ENCODE data around the gene KLHL22.

Gene KLHL22, protein sequence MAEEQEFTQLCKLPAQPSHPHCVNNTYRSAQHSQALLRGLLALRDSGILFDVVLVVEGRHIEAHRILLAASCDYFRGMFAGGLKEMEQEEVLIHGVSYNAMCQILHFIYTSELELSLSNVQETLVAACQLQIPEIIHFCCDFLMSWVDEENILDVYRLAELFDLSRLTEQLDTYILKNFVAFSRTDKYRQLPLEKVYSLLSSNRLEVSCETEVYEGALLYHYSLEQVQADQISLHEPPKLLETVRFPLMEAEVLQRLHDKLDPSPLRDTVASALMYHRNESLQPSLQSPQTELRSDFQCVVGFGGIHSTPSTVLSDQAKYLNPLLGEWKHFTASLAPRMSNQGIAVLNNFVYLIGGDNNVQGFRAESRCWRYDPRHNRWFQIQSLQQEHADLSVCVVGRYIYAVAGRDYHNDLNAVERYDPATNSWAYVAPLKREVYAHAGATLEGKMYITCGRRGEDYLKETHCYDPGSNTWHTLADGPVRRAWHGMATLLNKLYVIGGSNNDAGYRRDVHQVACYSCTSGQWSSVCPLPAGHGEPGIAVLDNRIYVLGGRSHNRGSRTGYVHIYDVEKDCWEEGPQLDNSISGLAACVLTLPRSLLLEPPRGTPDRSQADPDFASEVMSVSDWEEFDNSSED

DNA sequence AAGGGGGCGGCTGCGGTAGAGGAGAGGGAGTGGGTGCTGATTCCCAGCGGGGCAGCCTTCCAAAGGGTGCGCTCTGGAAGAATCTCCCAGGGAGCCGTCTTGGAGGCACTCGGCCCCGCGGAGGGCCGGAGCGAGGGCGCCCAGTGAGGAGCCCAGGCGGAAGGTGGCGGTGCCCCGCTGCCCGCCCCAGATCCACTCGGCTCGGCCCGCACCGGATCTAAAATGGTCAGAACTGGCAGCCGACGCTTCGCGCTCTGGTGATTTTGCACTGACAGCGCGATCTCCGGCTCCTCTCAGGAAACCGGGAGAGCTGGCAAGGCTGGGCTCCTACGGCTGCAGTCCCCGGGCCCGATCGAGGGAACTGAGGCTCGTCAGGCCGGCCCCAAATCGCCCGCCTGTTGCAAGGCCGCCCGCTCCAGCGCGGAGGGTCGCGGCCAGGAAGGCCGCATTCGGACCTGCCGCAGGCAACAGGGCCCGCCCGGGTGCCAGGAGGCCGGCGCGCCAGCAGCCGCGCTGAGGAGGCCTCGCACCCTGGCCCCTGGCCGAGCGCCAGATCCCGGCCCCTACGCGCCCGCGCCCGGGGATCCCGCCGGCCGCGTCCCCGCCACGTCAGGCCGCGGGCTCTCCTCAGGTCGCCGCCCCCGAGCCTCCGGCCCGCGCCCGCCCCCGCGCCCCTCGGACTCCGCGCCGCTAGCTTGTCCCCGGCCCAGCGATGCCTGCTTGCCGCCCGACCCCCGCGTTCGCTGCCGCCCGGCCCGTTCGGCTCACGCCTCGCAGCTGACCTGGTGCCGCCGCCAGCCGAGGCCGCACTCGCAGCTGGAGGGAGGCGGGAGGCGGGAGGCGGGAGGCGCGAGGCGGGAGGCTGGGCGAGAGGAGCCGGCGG, at the start of gene KLHL22:
Gene KLHL22, minus strand, starts transcription at position 818 of the 883 bp plus-strand sequence. CDS start 6,584 bp downstream, outside the sequence.
- no peak for TF ChIP-seq CEBPB (IDR thresholded peaks at IDR 0.05)
- TF ChIP-seq TCF12 (IDR thresholded peaks at IDR 0.05; ENCODE audit: low read depth): 0 out of 2 replicates have a peak, but pooled peaks have one; percentile 14
- TF ChIP-seq, protein P1, sequence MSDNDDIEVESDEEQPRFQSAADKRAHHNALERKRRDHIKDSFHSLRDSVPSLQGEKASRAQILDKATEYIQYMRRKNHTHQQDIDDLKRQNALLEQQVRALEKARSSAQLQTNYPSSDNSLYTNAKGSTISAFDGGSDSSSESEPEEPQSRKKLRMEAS (IDR thresholded peaks at IDR 0.05): peak; percentile 77; the same call in 1 of the 2 replicates
- TF ChIP-seq, protein P2, sequence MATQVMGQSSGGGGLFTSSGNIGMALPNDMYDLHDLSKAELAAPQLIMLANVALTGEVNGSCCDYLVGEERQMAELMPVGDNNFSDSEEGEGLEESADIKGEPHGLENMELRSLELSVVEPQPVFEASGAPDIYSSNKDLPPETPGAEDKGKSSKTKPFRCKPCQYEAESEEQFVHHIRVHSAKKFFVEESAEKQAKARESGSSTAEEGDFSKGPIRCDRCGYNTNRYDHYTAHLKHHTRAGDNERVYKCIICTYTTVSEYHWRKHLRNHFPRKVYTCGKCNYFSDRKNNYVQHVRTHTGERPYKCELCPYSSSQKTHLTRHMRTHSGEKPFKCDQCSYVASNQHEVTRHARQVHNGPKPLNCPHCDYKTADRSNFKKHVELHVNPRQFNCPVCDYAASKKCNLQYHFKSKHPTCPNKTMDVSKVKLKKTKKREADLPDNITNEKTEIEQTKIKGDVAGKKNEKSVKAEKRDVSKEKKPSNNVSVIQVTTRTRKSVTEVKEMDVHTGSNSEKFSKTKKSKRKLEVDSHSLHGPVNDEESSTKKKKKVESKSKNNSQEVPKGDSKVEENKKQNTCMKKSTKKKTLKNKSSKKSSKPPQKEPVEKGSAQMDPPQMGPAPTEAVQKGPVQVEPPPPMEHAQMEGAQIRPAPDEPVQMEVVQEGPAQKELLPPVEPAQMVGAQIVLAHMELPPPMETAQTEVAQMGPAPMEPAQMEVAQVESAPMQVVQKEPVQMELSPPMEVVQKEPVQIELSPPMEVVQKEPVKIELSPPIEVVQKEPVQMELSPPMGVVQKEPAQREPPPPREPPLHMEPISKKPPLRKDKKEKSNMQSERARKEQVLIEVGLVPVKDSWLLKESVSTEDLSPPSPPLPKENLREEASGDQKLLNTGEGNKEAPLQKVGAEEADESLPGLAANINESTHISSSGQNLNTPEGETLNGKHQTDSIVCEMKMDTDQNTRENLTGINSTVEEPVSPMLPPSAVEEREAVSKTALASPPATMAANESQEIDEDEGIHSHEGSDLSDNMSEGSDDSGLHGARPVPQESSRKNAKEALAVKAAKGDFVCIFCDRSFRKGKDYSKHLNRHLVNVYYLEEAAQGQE (IDR thresholded peaks at IDR 0.05; ENCODE audit: low read depth): no peak
- TF ChIP-seq EP300 (IDR thresholded peaks at IDR 0.05; ENCODE audit: borderline replicate concordance): no peak
- peak; percentile 48; the same call in 1 of the 2 replicates for TF ChIP-seq NFIC (IDR thresholded peaks at IDR 0.05)

DNA sequence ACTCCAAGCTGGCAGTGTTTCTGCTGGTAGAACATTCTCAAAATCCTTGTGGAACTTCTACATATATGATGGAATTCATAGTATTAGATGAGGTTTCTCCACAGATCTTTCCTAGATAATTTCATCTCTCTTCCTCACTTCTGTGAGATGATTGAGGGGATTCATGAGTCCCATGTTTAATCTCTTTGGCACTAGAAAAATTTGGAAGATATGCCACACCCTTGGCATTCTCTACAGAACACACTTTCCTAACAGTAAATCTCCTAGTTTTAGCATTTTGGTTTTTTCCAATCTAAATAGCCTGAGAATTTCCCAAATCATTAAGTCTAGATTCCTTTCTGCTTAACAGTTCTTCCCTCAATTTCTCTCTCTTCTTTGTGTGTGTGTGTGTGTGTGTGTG, 47.1 kb upstream of the KLHL22 start:
- TF ChIP-seq CEBPB (IDR thresholded peaks at IDR 0.05) (no peak), CREB1 (IDR thresholded peaks at IDR 0.05; ENCODE audit: low read depth) (no peak), YY1 (IDR thresholded peaks at IDR 0.05; ENCODE audit: low read depth) (no peak), NFIC (IDR thresholded peaks at IDR 0.05) (no peak), TEAD4 (IDR thresholded peaks at IDR 0.05) (no peak), USF1 (IDR thresholded peaks at IDR 0.05) (no peak), EP300 (IDR thresholded peaks at IDR 0.05; ENCODE audit: borderline replicate concordance) (no peak), TCF12 (IDR thresholded peaks at IDR 0.05; ENCODE audit: low read depth) (no peak), TAF1 (IDR thresholded peaks at IDR 0.05; ENCODE audit: low read depth) (no peak), EGR1 (IDR thresholded peaks at IDR 0.05) (no peak), FOXM1 (IDR thresholded peaks at IDR 0.05; ENCODE audit: borderline replicate concordance, low read depth) (no peak), ZBTB7A (IDR thresholded peaks at IDR 0.05; ENCODE audit: low read depth) (no peak), RAD21 (IDR thresholded peaks at IDR 0.05; ENCODE audit: low read depth) (no peak)
- TF ChIP-seq, protein P1 (IDR thresholded peaks at IDR 0.05): no peak
- TF ChIP-seq, protein P2 (IDR thresholded peaks at IDR 0.05; ENCODE audit: low read depth): no peak

DNA sequence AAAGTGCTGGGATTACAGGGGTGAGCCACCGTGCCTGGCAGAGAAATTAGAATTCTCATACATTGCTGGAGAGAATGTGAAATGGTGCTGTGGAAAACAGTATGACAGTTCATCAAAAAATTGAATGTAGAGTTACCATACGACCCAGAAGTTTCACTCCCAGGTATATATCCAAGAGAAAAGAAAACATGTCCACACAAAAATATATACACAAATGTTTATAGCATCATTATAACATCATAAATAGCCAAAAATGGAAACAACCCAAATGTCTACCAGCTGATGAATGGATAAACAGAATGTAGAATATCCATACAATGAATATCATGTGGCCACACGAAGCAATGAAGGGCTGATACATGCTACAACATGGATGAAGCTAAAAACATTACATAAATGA, 46.5 kb upstream of the KLHL22 start:
- TF ChIP-seq YY1 (IDR thresholded peaks at IDR 0.05; ENCODE audit: low read depth) (no peak), EGR1 (IDR thresholded peaks at IDR 0.05) (no peak), USF1 (IDR thresholded peaks at IDR 0.05) (no peak), CEBPB (IDR thresholded peaks at IDR 0.05) (no peak), TCF12 (IDR thresholded peaks at IDR 0.05; ENCODE audit: low read depth) (no peak)
- TF ChIP-seq, protein P2 (IDR thresholded peaks at IDR 0.05; ENCODE audit: low read depth): no peak
- TF ChIP-seq, protein P1 (IDR thresholded peaks at IDR 0.05): no peak
